C4-2B (cell line): Measurements from ENCODE around the gene DIO3.

Experiments used
- H3K27ac ChIP-seq: fragments of 450-650 bp; 2 replicates; pipeline ENCODE4 v1.5.1; 2017
- CTCF ChIP-seq: fragments of 450-650 bp; conservative IDR thresholded peaks from 2 replicates; pipeline ENCODE4 v1.5.1; 2017; ENCODE audit warnings: mild to moderate bottlenecking
- ZFX ChIP-seq: fragments of 450-650 bp; IDR thresholded peaks from 2 replicates; pipeline ENCODE4 v1.6.1; 2017

DIO3 gene

GRCh38 chr14:101556566-101557320 lies 4.6 kb upstream of the DIO3 start:
- H3K27ac ChIP-seq = no peak overlapping the region
- TF ChIP-seq ZFX (no peak), CTCF (no peak)

GRCh38 chr14:101557321-101557695 lies 4.0 kb upstream of the DIO3 start:
- no peak overlapping the region for H3K27ac ChIP-seq
- no peak for TF ChIP-seq ZFX
- TF ChIP-seq CTCF = no peak

- no peak overlapping the region for H3K27ac ChIP-seq
- TF ChIP-seq CTCF (no peak), ZFX (no peak)
These were observed 3.2 kb upstream of the DIO3 start for GRCh38 chr14:101557811-101558738.

GRCh38 chr14:101558739-101559240 lies 2.5 kb upstream of the DIO3 start:
- no peak for TF ChIP-seq ZFX
- TF ChIP-seq CTCF = no peak
- no peak overlapping the region for H3K27ac ChIP-seq

- no peak for TF ChIP-seq ZFX
- TF ChIP-seq CTCF = no peak
- no peak overlapping the region for H3K27ac ChIP-seq
These were observed 2.1 kb upstream of the DIO3 start for GRCh38 chr14:101559250-101559623.

- no peak overlapping the region for H3K27ac ChIP-seq
- peak; percentile 64 for TF ChIP-seq CTCF
- TF ChIP-seq ZFX = no peak
These were observed 1.4 kb upstream of the DIO3 start for GRCh38 chr14:101559624-101560533.
